ENCODE results near the gene NEIL1.
"Not testable (repeated sequence)": the region's sequence is repeated elsewhere in the genome, so short reads cannot be mapped to it uniquely, and the experiment has no call there.

Gene NEIL1, protein sequence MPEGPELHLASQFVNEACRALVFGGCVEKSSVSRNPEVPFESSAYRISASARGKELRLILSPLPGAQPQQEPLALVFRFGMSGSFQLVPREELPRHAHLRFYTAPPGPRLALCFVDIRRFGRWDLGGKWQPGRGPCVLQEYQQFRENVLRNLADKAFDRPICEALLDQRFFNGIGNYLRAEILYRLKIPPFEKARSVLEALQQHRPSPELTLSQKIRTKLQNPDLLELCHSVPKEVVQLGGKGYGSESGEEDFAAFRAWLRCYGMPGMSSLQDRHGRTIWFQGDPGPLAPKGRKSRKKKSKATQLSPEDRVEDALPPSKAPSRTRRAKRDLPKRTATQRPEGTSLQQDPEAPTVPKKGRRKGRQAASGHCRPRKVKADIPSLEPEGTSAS

DNA sequence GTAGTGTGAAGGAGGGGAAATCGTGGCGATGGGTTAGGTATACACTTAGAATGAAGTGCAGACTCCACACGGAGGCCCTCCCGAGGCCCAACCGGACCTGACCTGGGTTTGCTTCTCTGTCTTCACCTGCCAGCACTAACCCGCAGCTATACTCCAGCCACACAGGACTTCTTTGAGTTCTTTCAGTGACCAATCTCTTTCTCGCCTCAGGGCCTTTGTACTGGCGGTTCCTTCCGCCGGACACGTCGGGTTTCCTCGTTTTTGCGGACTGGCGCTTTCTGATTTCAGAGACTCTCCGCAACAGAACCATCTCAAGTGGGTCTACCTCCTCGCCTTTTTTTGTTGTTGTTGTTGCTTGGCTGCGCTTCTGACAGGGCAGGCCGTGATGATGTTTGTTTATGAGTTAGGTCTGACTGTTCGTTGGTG is at the start of gene NEIL1:
Gene NEIL1 (plus strand): TSS at position 244 of the 426 bp plus-strand sequence. CDS start 1,867 bp downstream, outside the sequence.
- no peak for DNase-seq

DNA sequence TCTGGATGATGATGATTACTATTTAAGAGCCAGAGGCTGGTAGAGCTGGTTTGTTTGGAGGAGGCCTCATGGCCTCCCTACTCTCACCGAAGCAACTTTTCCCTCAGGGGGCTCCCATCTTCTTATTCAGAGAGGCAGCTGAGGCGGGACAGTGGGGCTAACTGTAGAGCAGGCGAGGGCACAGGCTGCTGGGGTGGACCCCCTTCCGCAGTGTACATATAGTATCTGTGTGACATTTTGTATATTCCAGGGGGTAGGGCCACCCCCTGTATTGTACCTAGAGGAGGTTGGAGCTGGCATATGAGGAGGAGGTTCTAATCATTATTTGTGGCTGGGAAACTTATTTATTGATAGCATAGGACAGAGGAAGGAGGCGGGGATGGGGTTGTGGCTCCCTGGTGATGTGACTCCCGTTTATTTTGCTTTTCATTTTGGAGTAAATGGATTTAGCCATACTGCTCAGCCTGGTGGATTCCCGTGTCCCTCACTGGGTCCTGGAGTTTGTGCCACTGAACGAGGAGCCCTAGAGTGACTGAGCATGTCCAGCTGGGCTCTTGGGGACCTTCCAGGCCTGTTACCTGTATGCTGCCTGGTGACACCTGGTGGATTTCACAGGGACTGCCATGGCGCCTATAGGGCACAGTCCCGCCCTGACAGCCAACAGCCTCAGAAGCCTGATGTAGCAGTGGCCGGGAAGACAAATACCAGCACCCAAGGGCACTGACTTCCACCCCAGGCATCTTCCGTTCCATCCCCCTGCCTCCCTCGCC is 48.1 kb upstream of the NEIL1 start:
- not testable (repeated sequence) for DNase-seq

DNA sequence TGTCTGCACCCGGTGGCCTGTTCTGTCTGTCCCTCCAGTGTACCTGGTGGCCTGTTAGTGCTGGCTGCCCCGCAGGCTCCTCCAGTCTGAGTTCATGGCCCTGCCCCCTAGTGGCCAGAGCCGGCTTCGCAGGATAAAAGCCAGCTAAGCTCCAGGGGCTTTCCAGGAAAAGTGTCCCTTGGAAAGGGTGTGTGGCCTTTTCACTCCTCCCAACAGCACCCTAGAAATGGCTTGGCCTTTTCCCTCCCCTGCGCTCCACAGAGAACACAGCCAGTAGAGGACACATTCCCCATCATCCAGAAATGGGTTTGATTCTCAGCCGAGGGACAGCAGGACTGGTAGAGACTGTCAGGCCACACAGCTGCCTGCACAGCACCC is 47.5 kb upstream of the NEIL1 start:
- DNase-seq, result peak; percentile 49 to 64

DNA sequence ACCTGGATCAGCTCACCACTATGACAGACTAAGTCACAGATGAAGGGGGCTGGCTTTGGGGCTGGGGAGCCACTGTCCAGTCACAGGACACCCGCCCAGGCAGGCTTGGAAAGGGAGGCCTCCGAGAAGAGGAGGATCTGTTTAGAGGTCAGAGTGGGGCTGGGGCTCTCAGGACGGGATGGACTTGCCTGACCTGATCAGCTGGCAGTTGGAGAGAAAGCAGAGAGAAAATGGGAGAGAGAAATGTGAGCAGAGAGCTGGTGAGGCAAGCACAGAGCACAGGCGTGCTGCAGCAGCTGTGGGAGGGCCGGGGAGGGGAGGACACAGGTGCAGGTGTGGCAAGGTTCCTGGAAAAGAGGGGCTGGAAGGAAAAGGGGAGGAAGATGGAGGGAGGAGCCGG is 46.8 kb upstream of the NEIL1 start:
- DNase-seq, result not testable (repeated sequence)

DNA sequence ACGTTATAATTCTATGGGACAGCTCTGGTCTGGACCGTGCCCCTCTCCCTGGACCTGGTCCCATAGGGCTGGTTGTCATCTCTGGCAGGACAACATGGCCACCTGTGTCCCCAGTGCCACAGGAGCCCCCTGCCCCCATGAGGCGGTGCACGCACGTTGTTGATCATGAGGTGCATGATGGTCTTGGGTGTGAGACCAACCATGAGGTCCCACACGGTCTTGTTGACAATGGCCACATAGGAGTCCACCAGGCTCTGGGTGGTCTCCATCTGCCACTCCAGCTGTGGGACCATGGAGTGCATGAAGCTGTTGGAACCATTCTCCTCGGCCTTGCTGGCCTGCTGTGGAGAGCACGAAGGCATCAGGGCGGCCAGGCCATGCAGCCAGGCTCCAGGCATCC is 44.5 kb upstream of the NEIL1 start:
- DNase-seq, result no peak

DNA sequence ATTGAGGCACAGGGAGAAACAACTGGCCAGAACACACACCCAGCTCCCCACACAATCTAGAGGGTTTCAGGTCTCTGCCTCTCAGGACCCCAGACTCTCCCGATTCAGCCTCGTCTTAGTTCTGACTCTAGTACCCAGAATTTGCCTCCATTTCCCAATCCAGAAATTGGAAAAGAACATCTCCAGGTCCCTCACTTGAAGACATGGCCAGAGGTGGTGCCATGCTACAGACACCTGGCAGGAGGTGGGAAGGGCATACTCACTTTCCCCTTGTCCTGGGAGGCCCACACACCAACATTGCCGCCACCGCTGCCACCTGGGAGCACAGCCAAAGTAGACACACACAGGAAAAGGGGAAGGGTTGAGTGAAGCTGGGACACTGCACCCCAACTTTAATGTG is 44.1 kb upstream of the NEIL1 start:
- not testable (repeated sequence) for DNase-seq

DNA sequence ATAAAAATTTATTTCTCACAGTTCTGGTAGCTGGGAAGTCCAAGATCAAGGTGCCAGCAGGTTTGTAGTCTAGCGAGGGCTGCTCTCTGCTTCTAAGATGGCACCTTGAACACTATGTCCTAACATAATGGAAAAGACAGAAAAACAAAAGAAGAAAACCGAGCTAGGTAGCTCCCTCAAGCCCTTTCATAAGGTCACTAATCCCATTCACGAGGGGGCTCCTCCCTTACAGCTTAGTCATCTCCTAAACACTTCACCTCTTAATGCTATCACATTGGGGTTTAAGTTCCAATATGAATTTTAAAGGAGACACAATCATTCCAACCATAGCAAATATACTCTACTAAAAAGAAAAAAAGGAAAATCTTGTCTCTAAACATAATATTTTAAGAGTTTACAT is 40.7 kb upstream of the NEIL1 start:
- DNase-seq, result no peak

DNA sequence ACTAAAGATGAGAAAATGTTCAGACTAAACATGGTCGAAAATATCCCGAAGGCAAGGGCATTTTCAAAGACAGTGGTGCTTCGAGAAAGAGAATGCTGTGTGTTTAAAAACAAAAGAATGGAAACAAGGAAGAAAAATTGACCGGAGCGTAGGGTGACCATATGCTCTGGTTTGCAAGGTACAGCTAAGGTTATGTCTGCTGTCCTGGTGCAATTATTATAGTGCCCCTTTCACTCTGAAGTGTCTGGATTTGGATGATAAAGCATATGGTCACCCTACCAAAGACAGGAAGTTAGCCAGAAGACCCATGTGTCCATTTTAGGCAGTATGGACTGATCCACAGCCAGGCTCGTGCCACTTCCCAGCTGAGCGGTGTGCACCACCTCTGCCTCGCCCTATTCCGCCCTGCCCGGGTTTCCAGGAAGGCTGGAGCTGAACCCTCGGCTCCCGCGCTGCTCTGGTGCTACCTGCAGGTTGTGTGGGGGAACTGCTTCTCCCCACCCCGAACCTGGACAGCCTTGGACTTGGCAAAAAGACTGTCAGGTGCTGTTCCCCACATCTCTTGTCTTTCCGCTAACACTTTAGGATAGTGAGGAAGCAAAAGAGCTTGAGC is 39.0 kb upstream of the NEIL1 start:
- DNase-seq, result peak in 1 of 2 donors; percentile 3

DNA sequence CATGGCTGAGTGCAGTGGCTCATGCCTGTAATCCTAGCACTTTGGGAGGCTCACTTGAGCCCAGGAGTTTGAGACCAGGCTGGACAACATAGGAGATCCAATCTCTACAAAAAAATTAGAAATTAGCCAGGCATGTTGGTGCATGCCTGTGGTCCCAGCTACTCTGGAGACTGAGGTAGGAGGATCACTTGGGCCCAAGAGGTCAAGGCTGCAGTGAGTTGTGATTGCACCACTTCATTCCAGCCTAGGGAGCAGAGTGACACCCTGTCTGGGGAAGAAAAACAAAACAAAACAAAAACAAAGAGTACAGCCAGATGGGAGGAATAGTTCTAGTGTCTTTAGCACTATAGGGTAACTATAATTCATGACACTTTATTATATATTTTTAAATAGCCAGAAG is 37.1 kb upstream of the NEIL1 start:
- no peak for DNase-seq

DNA sequence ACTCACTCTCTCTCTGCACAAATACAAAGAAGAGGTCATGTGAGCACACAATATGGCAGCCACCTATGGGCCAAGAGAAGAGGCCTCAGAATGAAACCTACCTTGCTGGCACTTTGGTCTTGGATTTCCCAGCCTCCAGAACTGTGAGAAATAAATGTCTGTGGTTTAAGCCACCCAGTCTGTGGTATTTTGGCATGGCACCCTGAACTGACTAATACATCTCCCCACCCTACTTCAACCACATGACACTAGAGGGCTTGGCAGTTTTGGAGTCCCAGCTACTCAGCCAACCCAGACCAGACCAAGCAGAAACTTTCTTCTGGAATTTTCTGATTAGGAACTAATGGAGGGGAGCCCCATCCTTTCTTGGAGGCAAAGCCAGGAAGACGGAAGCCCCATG is 34.3 kb upstream of the NEIL1 start:
- DNase-seq, result not testable (repeated sequence)

DNA sequence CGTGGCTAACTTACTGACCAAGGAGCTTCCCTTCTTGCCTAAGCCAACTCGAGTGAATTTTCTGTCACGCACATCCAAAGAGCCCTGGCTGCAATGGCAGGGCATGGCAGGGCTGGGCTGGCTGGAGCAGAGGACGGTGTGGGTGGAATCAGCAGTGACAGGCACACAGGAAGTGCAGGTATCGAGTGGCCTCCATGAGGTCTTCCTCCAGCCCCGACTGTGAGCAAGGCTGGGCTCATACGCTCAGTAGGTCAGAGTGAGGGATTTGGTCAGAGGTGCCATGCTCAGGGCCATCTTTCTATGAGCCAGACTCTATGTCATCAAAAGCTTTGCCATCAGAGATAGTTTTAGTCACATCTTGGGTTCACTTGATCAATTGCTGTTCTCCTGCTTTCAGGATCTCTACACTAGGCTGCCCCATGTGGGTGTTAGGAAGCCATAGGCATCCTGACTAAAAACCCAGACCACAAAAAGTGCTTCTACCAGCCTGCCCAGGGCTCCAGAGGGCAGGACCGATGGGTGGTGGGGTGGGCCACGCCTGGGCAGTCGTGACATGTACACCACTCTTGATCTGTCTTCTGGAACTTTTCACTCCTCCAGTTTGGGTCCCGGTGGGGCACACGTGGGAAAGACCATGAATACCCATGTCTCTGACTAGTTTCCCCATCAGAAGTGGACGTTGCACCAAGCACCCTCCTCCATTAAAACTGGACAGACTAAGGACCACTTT is 33.6 kb upstream of the NEIL1 start:
- DNase-seq, result no peak

DNA sequence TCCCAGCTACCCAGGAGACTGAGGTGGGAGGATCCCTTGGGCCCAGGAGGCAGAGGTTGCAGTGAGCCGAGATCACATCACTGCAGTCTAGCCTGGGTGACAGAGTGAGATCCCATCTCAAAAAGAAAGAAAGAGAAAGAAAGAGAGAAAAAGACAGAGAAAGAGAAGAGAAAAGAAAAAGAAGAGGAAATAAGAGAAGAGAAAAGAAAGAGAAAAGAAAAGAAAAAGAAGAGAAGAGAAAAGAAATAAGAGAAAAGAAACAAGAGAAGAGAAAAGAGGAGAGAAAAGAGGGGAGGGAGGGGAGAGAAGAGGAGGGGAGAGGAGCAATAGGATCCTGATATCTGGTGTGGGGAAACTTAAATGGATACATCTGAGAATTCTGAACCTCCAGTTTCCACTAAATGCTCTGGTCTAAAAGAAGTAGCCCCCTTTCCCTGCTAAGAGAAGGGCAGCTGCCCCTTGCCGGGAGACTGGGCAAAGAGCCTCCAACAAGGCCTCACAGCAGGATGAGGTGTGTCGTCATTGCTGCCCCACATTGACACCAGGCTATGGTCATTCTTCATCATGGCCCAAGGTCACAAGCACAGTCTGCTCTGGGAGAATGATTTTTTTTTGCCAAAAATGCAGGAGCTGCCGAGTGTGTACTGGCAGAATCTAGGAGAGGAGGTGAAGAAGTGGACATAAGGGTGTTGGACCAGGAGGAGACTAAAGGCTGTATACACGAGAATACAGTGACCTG is 32.1 kb upstream of the NEIL1 start:
- no peak for DNase-seq

DNA sequence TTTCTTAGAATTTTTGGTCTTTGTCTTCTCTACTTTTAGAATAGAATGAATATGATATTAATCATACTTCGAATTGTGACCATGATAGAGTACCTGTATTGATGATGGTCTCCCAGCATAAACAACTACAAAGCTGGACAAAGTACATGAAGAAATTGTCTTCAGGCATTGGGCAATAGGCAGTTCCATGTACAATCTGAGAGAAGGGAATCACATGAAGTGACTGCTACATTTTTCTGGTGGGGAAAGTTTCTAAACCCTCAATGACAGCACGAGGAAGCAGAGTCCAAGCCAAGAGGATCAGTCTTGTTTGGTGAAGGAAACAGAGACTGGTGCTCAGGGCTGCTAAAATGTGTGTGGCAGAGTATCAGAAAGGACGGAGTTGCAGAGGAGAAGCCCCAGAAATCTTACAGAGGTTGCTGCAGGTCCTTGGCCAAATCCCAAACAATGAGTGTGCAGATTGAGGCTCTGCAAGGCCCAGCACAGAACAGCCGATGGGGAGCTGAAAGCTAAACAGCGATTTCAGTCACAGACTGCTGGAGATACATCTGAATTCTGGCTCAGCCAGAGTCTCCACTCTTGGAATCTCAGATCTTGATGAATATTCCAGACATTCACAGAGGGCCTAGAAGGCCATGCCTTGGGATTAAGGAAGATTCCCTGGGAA is 27.5 kb upstream of the NEIL1 start:
- not testable (repeated sequence) for DNase-seq

DNA sequence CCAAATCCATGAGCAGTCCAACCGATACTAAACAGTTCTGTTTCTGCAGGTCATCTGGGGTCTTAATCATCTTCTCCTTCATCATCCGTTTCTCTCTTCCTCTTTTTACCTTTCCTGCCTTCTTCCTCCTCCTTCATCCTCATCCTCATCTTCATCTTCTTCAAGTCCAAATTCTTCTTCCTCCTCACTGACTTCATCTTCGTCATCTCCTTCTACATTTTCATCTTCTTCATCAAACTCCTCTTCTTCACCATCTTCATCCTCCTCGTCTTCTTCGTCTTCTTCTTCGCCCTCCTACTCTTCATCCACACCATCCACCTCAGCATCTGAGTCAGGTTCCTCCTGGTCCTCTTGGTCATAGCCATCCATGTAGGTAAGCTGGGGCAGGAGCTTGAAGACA is 25.1 kb upstream of the NEIL1 start:
- DNase-seq, result no peak

DNA sequence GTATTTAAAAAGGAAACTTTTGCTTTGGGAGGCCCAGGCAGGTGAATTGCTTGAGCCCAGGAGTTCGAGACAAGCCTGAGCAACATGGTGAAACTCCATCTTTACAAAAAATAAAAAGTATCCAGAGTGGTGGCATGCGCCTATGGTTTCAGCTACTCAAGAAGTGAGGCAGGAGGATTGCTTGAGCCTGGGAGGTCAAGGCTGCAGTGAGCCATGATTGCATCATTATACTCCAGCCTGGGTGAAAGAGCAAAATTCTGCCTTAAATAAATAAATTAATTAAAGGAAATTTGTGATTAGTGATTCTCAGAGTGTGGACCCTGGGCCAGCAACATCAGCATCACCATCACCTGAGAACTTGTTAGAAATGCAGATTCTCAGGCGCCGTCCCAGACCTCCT is 20.9 kb upstream of the NEIL1 start:
- DNase-seq, result no peak

DNA sequence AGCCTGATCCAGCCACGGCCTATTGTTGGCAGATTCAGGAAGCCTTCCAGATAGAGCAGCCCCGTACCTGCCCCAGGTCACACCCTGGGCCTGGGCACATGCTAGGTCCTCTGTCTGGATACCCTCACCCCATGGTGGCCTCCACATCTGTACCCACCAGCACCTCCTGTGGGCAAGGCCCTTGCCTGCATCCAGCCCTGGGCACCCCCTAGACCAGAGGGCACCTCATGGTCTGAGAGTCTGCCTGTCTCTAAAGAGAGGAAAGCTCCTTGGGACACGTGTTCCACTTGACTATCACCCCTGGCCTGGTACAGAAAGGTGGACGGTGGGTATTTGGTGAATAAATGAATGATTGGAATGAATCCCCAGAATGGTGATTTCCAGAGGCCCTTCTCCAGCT is 19.8 kb upstream of the NEIL1 start:
- DNase-seq, result no peak

DNA sequence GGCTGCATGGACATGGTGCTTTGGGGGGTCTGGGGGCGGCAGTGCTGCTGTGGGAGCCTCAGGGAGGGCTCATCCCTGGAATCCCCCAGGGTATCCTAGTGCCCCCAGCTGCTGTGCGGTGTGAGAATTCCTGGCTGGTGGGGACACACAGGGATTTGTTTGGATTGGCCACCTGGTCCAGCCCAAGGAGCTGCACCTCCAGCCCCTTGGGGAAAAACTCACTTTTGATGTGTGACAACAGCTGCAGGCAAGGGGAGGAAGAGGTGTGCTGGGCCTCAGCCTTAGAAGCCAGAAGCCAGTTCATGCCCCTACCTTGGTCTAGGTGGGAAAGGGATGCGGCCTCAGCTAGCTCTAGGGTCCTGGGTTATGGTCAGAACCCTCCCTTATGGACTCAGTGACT is 19.3 kb upstream of the NEIL1 start:
- DNase-seq, result no peak

DNA sequence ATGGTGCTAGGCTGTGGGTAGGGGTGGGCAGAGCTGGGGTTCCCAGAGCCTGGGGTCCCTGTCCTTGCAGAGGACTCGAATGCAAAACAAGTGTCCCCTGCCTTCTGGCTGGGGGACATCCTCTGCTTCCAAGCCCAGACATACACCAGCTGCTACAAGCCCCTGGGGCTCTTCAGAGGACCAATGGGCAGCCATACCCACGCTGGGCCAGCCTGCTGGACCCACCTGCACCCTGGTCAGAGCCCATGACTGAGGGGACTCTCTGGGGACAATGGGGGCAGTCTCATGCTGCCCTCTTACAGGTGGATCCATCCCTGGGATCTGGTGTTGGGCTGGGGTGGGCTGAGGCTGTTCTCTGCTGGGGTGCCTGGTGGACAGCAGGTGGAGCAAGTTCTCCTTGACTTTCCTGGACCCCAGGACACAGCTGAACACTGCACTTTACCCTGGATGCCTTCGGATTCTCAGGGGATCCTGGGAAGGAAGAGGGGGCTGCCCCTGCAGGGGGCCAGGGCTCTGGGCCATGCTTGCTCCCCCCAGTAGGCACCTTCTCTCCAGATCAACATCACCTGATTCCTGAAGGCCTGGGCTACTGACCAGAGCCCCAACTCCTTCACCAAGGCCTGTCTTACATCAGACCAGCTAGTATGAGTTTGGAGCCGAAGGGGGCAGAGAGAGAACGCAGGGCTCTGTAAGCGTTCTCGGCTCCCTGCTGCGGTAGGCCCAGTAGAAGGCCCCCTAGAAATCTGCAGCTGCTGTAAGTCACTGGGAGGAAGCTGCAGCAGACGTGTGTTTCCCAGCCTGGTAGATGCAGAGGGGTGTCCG is 18.1 kb upstream of the NEIL1 start:
- no peak for DNase-seq

DNA sequence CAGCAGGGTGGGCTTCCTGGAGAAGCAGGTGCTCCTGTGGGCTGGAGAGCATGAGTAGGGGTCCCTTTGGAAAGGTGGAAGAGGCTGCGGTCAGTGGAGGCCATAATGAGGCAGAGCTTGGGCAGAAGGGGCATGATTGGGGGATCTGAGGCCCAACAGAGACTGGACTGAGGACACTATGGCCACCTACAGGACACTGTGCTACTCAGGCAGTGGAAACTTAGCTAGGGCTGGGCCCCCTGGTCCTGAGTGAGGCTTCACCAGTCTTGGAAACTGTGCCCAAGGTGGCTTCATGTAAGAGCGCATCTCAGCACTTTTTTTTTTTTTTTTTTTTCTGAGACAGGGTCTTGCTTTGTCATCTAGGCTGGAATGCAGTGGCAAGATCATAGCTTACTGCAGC is 17.3 kb upstream of the NEIL1 start:
- no peak for DNase-seq

DNA sequence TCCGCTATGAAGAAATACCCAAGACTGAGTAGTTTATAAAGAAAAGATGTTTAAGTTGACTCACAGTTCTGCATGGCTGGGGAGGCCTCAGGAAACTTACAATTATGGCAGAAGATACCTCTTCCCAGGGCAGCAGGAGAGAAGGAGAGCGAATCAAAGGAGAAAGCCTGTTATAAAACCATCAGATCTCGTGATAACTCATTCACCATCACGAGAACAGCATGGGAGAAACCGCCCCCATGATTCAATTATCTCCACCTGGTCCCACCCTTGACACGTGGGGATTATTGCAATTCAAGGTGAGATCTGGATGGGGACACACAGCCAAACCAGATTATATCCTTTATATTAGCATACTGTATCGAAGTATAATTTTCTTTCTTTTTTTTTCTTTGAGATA is 14.7 kb upstream of the NEIL1 start:
- DNase-seq, result not testable (repeated sequence)

All from CD4-positive, alpha-beta T cell treated with Interferon alpha-2 for 1 hour (primary cell).